ENCODE results near the gene APC2. TPM values are rescaled to one million over a fixed set of nuclear protein-coding genes. Genes with fewer than 3 reads are reported as not detected.
"Not testable (repeated sequence)": the region's sequence is repeated elsewhere in the genome, so short reads cannot be mapped to it uniquely, and the experiment has no call there.

The APC2 gene
- total RNA-seq, 1 experiment from 2014 or later, result 11.9 TPM

DNA sequence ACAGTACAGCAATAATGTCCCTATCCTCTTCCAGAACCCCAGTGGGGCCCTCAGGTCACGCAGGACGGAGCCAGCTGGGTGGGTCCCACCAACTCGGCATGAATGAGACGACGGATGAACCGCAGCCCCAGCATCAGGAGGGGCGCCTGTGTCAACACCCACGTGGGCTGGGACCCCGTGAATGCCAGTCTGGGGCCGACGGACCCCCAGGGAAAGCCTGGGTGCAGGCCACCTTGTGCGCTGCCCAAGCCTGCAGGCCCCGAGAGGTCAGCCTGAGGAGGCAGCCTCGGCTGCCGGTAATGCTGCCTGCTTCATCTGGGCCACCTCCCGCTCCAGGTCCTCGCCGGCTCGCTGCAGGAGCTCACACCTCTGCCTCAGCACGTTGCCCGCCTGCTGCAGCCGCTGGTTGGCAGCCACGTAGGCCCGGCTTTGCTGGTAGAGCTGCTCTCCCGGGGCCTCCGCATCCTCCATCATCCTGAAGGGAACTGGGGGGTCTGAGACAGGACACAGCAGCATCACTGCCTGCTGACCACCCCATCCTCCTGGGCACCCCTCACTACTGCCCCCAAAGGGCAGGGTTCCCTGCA is 24.9 kb downstream of the APC2 start:
- H3K4me3 ChIP-seq (ENCODE audit: low read depth in 2 of 2, low read length in 2 of 2), result no peak overlapping the region
- POLR2A ChIA-PET, result no interaction called here
- intact Hi-C loops (cut with micrococcal nuclease; ENCODE audit: unreplicated experiment), result no loop called here
- H3K27ac ChIP-seq (ENCODE audit: low read length), result no peak overlapping the region
- H3K36me3 ChIP-seq (ENCODE audit: control insufficient read depth, insufficient read depth, low read length), result no peaks in the 10 kb centered on the region; the same call in 1 of the 2 replicates
- H3K27me3 ChIP-seq (ENCODE audit: control insufficient read depth, insufficient read depth, low read length), result no peaks in the 10 kb centered on the region
- TF ChIP-seq REST (IDR thresholded peaks at IDR 0.05; ENCODE audit: insufficient read depth in 1 of 2, low read depth in 2 of 2, low read length in 1 of 2) (no peak), CTCF (IDR thresholded peaks at IDR 0.05) (no peak), POLR2AphosphoS5 (IDR thresholded peaks at IDR 0.05; ENCODE audit: low read depth, low read length) (no peak)
- DNase-seq (ENCODE audit: low read depth, low spot score) (no peak), ATAC-seq (no peak)
- in situ Hi-C loops (cut with HindIII; ENCODE audit: low pct_unique_long_range_greater_than_20kb, low sequenced_read_pairs), result no loop called here
- peaks cover 4% of the 10 kb centered on the region for H3K4me1 ChIP-seq (ENCODE audit: control insufficient read depth, insufficient read depth, low read length)
- H3K9me3 ChIP-seq (ENCODE audit: control insufficient read depth, insufficient read depth, low read depth, low read length), result no peaks in the 10 kb centered on the region
- no TSS peak for BruUV-seq (replicated peaks)
- CTCF ChIA-PET, result no interaction called here

DNA sequence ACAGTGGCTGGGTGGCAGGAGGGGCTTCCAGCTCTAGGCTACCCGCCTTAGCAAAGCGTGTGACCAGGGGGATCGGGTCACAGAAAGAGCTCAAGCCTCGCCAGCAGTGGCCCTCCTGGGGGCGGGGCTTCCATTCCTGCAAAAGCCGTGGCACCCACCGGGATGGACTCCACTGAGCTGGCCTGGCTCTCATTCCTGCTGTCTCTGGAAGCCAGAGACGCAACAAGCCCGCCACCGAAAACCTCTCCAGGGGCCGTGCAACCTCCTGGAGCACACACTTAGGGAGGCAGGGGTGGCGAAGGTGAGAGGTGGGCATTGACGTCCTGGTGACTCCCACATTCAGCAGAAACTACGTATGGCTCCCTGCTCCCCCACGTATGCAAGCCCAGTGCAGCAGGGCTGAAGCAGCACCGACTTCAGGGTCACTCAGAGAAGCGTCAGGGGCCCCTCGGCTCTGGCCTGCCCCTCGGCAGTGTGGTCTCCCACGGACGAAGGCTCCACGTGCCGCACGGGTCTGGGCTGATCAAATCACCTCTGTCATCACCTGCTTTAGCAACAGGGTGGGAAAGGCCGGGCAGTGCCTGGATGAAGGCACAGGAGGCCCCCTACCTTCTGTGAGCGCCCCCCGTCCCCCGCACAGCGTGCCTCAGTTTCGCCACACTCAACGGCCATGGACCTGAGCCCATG is 26.0 kb downstream of the APC2 start:
- BruUV-seq (replicated peaks), result no TSS peak
- Histone ChIP-seq H3K27me3 (ENCODE audit: control insufficient read depth, insufficient read depth, low read length) (no peaks in the 10 kb centered on the region), H3K27ac (ENCODE audit: low read length) (no peak overlapping the region), H3K36me3 (ENCODE audit: control insufficient read depth, insufficient read depth, low read length) (no peaks in the 10 kb centered on the region; the same call in 1 of the 2 replicates), H3K4me3 (ENCODE audit: low read depth in 2 of 2, low read length in 2 of 2) (no peak overlapping the region), H3K9me3 (ENCODE audit: control insufficient read depth, insufficient read depth, low read depth, low read length) (no peaks in the 10 kb centered on the region), H3K4me1 (ENCODE audit: control insufficient read depth, insufficient read depth, low read length) (peaks cover 4% of the 10 kb centered on the region)
- ATAC-seq, result no peak
- in situ Hi-C loops (cut with HindIII; ENCODE audit: low pct_unique_long_range_greater_than_20kb, low sequenced_read_pairs) (no loop called here), intact Hi-C loops (cut with micrococcal nuclease; ENCODE audit: unreplicated experiment) (no loop called here)
- POLR2A ChIA-PET, result interaction anchor here (0.6 kb wide), 1 partner anchor 64 kb away, joined by 4 read pairs; no protein-coding TSS in a partner anchor
- CTCF ChIA-PET, result no interaction called here
- no peak for TF ChIP-seq SIN3A (IDR thresholded peaks at IDR 0.05; ENCODE audit: borderline replicate concordance, insufficient read depth, low read depth, low read length)
- no peak for TF ChIP-seq CTCF (IDR thresholded peaks at IDR 0.05)
- TF ChIP-seq REST (IDR thresholded peaks at IDR 0.05; ENCODE audit: insufficient read depth in 1 of 2, low read depth in 2 of 2, low read length in 1 of 2), result no peak
- TF ChIP-seq POLR2AphosphoS5 (IDR thresholded peaks at IDR 0.05; ENCODE audit: low read depth, low read length), result no peak
- no peak for TF ChIP-seq TCF7L2 (IDR thresholded peaks at IDR 0.05; ENCODE audit: low read depth, low read length)
- no peak for DNase-seq (ENCODE audit: low read depth, low spot score)

GRCh38 chr19:1477056-1477455 is 27.1 kb downstream of the APC2 start:
- H3K4me1 ChIP-seq (ENCODE audit: control insufficient read depth, insufficient read depth, low read length); intact Hi-C loops (cut with micrococcal nuclease; ENCODE audit: unreplicated experiment); H3K36me3 ChIP-seq (ENCODE audit: control insufficient read depth, insufficient read depth, low read length); H3K27me3 ChIP-seq (ENCODE audit: control insufficient read depth, insufficient read depth, low read length); H3K9me3 ChIP-seq (ENCODE audit: control insufficient read depth, insufficient read depth, low read depth, low read length); CTCF ChIA-PET; DNase-seq (ENCODE audit: low read depth, low spot score); H3K27ac ChIP-seq (ENCODE audit: low read length); POLR2A ChIA-PET; in situ Hi-C loops (cut with HindIII; ENCODE audit: low pct_unique_long_range_greater_than_20kb, low sequenced_read_pairs); H3K4me3 ChIP-seq (ENCODE audit: low read depth in 2 of 2, low read length in 2 of 2); BruUV-seq (replicated peaks); ATAC-seq: not testable (repeated sequence)

Data from Panc1 (cell line).